WTC11 (cell line): ENCODE data around the gene CELA3A.

ENCODE experiments used
- CTCF ChIP-seq: fragments of 200-600 bp; IDR thresholded peaks from 2 replicates; pipeline ENCODE4 v1.8.0; 2022; ENCODE audit warnings: antibody characterized with exemption
- JUN ChIP-seq: sonication (generic); formaldehyde crosslinking; IDR thresholded peaks from 2 replicates; pipeline ENCODE4 v1.8.0; 2023; ENCODE audit warnings: mild to moderate bottlenecking, missing genetic modification reagents

DNA sequence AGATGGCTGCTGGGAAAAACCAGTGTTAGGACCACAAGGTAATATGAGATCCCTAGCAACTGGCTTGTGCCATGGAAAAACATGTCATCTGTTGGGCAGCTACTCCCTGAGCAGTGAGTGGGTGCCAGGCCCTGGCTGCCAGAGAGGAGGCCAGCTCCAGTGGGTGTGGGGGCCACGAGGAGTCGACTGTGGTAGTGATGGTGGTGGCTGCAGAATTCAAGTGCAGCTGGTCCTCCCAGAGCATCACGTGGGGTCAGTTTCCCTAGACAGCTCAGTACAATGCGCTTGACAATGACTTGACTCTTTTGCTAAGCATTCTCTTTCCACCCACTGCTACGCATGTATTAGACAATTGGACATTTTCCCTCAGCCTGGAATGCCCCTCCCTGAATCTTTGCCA lies 36.6 kb downstream of the CELA3A start:
- TF ChIP-seq JUN (CRISPR knock-in tag) (no peak), CTCF (no peak)
